ENCODE data around the gene ZCCHC24. TPM values are rescaled to one million over a fixed set of nuclear protein-coding genes. Genes with fewer than 3 reads are reported as not detected.

The ZCCHC24 gene
- total and polyA plus RNA-seq, 2 of the 8 experiments (the other 6 are each of a cell fraction or from before 2014, with no cell fraction given) = 3.9 to 6.9 TPM

GRCh38 chr10:79457256-79457785, 11.9 kb upstream of the ZCCHC24 start (continued):
- TF ChIP-seq CBX8 (IDR thresholded peaks at IDR 0.05; ENCODE audit: borderline replicate concordance, low read depth, low read length) (no peak), POLR2AphosphoS5 (IDR thresholded peaks at IDR 0.05; ENCODE audit: low read depth, low read length) (no peak), EP300 (IDR thresholded peaks at IDR 0.05; ENCODE audit: borderline replicate concordance in 1 of 2, low read depth in 2 of 2, low read length in 2 of 2) (no peak), SIN3A (conservative IDR thresholded peaks at IDR 0.05 in 1 of 2, IDR thresholded peaks at IDR 0.05 in 1 of 2; ENCODE audit: low read depth in 1 of 2, low read length in 2 of 2) (no peak), EZH2 (IDR thresholded peaks at IDR 0.05; ENCODE audit: low read depth, low read length, severe bottlenecking) (no peak), BRCA1 (IDR thresholded peaks at IDR 0.05; ENCODE audit: low read depth, low read length) (no peak), CBX5 (IDR thresholded peaks at IDR 0.05; ENCODE audit: low read depth, low read length) (no peak), CHD1 (IDR thresholded peaks at IDR 0.05; ENCODE audit: low read depth, low read length) (no peak), CHD7 (IDR thresholded peaks at IDR 0.05; ENCODE audit: insufficient replicate concordance, low read length) (no peak), ASH2L (IDR thresholded peaks at IDR 0.05; ENCODE audit: low read length) (no peak), POU5F1 (IDR thresholded peaks at IDR 0.05; ENCODE audit: low read depth, low read length) (no peak)
